Gastroesophageal sphincter (tissue), 3 donors: ENCODE data around the gene OTOA.

Source experiments
- CTCF ChIP-seq, 4 experiments: fragments of 200-600 bp in 2 of 4; fragments of 450-650 bp in 2 of 4; sonication (generic) in 1 of 4; IDR thresholded peaks; one replicate each; pipeline ENCODE4 v1.5.1; 2017 to 2019; ENCODE audit warnings: antibody characterized with exemption in 4 of 4, mild to moderate bottlenecking in 2 of 4, moderate library complexity in 2 of 4
- EP300 ChIP-seq: sonication (generic); formaldehyde crosslinking; IDR thresholded peaks from one replicate; pipeline ENCODE4 v1.6.1; 2017; ENCODE audit warnings: antibody characterized with exemption, mild to moderate bottlenecking
- POLR2A ChIP-seq, 2 donors: fragments of 450-650 bp; IDR thresholded peaks; one replicate each; pipeline ENCODE4 v1.6.1; 2017; ENCODE audit warnings: antibody characterized with exemption in 2 of 2, mild to moderate bottlenecking in 2 of 2, moderate library complexity in 1 of 2

- TF ChIP-seq EP300 (no peak), CTCF (IDR thresholded peaks at IDR 0.05) (peak; percentile 58 to 81 (median 69)), POLR2A (IDR thresholded peaks at IDR 0.05) (no peak)
These were observed 44.9 kb downstream of the OTOA start for GRCh38 chr16:21708533-21709115.
